ENCODE results near the gene IKZF1.

- TF ChIP-seq POLR2A (IDR thresholded peaks at IDR 0.05; ENCODE audit: low read length) = no peak
- TF ChIP-seq GATA1 (IDR thresholded peaks at IDR 0.05; ENCODE audit: low read depth, low read length) = no peak
These were observed 31.2 kb upstream of the IKZF1 start for GRCh38 chr7:50273301-50273700.

Data from erythroblast (primary cell).